ENCODE data around the gene PALMD.

Gene PALMD

GRCh38 chr1:99680270-99680669, 34.4 kb downstream of the PALMD start:
- H3K4me3 ChIP-seq (ENCODE audit: low read depth, low read length), result no peak overlapping the region
- DNase-seq (ENCODE audit: low read depth), result no peak

DNA sequence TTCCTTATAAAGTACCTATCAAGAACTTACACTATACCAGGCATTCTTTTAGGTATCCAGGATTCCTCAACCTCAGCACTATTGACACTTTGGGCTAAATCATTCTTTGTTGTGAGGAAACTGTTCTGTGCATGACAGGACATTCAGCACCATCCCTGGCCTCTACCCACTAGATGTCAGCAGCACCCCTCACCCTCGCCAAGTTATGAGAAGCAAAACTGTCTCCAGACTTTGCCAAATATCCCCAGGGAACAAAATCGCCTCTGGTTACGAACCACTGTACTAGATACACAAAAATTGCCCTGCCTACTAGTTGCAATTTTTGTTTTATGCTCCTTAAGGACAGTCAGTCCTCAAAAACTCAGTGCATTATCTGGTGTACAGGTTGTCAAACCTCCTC, 35.7 kb downstream of the PALMD start:
- no peak overlapping the region for H3K4me3 ChIP-seq (ENCODE audit: low read depth, low read length)
- no peak for DNase-seq (ENCODE audit: low read depth)

DNA sequence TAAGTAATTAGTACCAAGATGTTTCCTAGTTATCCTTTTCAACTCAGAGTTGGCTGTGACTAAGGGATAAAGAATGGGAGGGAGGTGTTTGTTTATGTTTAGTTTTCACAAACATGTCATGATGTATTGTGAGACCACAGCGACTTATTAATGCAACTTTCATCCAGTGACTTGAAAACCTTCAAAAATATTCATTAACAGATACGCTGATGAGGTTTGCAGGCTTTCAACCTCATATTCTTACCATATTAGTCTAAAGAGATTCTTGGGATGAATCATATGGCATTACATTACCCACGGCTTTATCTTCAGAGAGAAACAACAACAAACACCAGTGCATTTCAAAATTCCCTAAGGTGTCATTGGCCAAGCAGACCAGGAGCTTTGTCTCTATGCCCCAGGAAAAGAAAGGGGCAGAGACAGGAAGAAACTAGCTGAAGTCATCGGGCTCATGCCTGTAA, 36.4 kb downstream of the PALMD start:
- peak; percentile 75 for DNase-seq (ENCODE audit: low read depth)
- H3K4me3 ChIP-seq (ENCODE audit: low read depth, low read length), result no peak overlapping the region

DNA sequence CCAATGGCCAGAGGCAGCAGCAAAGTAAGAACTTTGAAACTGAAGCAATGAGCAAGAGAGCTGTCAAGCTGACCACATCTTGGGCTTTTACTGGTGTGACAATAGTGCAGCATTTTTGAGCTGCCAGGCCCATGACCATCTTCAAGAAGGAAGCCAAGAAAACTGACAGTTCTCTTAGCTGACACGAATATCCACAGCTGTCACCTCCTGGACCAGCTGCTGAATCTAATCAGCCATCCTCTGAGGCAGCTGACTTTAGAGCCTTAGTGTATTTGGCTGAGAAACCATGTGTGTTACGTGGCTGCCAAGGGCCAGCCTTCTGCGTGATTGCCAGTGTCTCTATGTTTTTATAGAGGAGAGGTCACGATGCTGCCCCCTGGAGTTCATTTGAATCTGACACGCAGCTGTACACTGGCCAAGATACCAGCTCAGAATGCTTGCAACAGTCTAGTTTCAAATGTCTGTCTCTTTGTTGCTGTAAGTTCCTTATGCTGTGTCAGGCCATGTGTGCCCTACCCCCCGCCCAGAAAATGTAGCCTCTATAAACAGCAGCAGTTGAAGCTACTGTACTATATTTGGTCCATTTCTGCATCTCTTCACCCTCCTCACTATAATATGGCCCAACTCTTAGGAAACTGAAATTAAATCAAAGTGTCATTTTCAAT, 39.7 kb downstream of the PALMD start:
- DNase-seq (ENCODE audit: low read depth), result peak; percentile 91
- H3K4me3 ChIP-seq (ENCODE audit: low read depth, low read length), result no peak overlapping the region

DNA sequence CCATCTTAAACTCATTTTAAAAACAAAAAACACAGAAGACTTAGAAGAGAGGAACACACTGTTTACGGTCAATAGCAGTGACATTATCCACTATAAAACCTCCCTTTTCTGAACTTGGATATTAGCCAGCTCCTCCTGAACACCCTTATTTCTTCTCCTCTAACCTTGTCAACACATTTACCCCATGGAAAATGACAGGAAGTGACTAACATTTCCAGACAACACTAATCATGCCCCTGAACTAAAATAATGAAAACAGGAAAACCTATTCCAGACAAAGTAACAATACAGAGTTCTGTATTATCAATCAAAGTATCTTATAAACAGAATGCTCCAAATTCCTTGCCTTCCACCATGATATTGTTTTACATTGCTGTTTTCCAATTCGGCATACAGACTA, 45.3 kb downstream of the PALMD start:
- DNase-seq (ENCODE audit: low read depth), result no peak
- no peak overlapping the region for H3K4me3 ChIP-seq (ENCODE audit: low read depth, low read length)

- no peak overlapping the region for H3K4me3 ChIP-seq (ENCODE audit: low read depth, low read length)
- DNase-seq (ENCODE audit: low read depth), result no peak
Measured at GRCh38 chr1:99696616-99697015, 50.7 kb downstream of the PALMD start.

- no peak for DNase-seq (ENCODE audit: low read depth)
- no peak overlapping the region for H3K4me3 ChIP-seq (ENCODE audit: low read depth, low read length)
Measured at GRCh38 chr1:99697580-99697979, 51.7 kb downstream of the PALMD start.

DNA sequence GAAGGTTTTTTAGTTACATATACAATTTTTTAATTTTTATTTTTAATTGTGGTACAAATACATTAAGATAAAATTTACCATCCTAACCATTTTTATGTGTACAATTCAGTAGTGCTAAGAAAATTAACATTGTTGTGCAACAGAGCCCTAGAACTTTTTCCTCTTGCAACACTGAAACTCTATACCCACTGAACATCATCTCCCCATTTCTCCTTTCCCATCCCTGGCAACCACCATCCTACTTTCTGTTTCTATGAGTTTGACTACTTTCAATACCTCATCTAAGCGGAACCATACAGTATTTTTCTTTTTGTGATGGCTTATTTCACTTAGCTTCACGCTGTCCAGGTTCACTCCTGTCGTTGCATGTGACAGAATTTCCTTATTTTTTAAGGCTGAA, 54.1 kb downstream of the PALMD start:
- no peak overlapping the region for H3K4me3 ChIP-seq (ENCODE audit: low read depth, low read length)
- no peak for DNase-seq (ENCODE audit: low read depth)

DNA sequence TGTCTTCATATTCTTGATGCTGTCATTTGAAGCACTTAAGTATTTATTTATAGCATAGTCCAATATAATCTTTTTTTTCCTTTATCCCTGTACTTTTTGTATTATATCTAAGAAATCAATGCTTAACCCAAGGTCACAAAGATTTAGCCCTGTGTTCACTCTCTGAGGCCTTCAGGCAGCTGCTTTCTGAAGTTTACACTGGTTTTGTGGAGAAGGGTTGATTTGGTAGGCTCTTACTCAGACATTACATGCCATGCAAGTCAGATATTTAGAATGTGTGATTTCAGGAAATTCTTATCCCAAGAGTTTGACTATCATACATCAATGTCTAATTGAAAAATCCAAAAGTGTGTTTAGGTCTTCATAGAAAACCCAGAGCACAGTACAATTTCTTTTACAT, 56.3 kb downstream of the PALMD start:
- DNase-seq (ENCODE audit: low read depth), result no peak
- no peak overlapping the region for H3K4me3 ChIP-seq (ENCODE audit: low read depth, low read length)

- no peak overlapping the region for H3K4me3 ChIP-seq (ENCODE audit: low read depth, low read length)
- DNase-seq (ENCODE audit: low read depth), result no peak
Measured at GRCh38 chr1:99704356-99704816, 58.5 kb downstream of the PALMD start.

DNA sequence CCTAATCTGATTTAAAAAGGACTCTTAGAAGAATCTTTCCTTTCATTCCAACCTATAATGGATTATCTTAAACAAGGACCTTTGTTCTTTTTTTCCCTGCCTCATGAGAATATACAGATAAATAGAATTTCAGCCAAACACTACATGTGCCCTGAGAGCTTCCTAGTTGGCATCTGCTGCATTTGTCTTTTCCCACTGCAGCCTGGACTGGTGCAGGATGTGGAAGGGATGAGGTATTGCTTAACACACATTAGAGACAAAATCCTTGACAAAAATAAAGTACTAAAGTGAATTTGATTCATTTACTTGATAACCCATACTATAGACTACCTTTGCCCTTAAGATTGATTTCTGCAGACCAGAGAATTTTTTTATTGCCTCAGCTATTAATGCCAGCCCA, 59.5 kb downstream of the PALMD start:
- no peak for DNase-seq (ENCODE audit: low read depth)
- no peak overlapping the region for H3K4me3 ChIP-seq (ENCODE audit: low read depth, low read length)

DNA sequence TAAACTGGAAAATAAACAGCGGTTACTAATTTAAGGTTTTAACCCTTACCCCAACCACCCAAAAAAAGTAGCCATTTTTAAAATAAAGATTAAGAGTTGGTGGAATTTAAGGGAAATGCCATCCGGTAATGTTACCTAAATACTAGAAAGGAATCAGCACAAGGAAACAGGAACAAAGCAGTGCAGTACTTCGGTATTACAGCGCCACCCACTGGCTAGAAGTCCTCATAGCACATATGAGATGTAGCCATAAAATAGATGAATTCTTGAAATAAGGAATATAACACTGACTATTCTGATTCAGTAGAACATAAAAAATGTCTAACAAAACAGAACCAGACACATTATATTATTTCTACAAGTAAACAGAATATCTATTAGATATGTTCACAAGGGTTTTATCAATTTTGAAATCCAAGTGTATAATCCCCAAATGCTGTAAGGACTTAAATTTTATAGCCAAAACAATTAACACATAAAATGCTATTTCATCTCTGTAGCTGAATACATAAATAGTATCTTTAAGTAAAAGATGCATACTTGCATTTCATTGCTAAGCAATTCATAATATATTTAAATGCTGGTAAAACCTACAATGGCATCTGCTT, 61.7 kb downstream of the PALMD start:
- DNase-seq (ENCODE audit: low read depth), result peak; percentile 10
- no peak overlapping the region for H3K4me3 ChIP-seq (ENCODE audit: low read depth, low read length)

DNA sequence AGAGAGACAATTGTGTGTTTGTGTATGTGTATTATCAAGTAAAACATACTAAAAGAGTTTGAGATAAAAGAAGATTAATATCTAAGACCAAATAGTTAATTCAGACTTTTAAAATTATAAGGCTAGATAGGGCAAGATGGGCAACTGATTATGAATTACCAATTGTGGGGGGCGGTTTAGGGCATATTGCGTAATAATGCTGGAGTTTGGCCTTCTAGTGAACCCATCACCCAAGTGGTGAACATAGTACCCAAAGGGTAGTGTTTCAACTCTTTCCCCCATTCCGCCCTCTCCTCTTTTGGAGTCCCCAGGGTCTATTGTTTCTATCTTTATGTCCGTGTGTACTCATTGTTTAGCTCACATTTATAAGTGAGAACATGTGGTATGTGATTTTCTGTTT, 65.1 kb downstream of the PALMD start:
- H3K4me3 ChIP-seq (ENCODE audit: low read depth, low read length), result no peak overlapping the region
- DNase-seq (ENCODE audit: low read depth), result no peak

DNA sequence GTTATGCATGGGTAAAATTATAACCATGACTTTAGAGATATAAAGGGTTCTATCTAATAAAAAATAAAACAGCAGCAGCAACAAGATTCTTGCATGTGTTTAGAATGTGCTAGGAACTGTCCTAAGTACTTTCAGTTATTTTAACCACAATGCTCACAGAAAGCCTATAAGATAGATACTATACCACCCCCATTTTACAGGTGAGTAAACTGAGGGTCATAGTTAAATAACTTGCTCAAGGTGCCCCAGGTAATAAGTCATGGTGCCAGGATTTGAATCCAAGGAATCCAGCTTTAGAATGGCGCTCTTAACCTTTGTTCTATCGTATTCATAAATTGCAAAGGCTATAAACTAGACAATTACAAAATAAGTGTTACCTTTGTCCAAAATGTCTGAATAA, 67.1 kb downstream of the PALMD start:
- DNase-seq (ENCODE audit: low read depth), result no peak
- no peak overlapping the region for H3K4me3 ChIP-seq (ENCODE audit: low read depth, low read length)

DNA sequence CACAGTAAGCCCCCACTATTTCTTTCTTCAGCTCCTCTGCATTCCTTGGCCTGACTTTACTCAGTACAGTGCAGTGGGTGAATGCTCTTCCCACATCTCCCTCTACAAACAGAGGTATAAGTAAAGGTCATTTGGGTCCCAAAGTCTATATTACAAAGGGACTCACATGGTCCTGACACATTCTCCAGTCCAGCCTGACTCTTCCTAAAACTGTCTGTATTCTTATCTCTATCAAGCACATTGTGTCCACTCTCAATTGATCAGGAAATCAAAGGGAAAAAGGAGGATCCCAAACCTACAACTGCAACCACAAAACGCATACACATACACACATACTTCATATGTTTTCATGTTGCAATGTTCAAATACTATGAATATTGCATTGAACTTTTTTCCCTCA, 71.1 kb downstream of the PALMD start:
- no peak for DNase-seq (ENCODE audit: low read depth)
- no peak overlapping the region for H3K4me3 ChIP-seq (ENCODE audit: low read depth, low read length)

DNA sequence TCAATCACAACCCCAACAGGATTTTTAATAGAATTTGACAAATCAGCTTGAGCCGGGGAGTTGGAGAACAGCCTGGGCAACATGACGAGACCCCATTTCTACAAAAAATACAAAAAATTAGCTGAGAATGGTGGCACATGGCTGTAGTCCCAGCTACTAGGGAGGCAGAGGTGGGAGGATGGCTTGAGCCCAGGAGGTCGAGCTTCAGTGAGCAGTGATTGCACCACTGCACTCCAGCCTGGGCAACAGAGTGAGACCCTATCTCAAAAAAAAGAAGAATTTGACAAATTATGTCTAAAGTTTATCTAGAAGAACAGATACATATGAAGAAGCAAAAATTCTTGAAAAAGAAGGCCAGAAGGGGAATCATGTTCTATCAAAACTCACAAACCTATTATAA, 77.3 kb downstream of the PALMD start:
- H3K4me3 ChIP-seq (ENCODE audit: low read depth, low read length), result no peak overlapping the region
- no peak for DNase-seq (ENCODE audit: low read depth)

DNA sequence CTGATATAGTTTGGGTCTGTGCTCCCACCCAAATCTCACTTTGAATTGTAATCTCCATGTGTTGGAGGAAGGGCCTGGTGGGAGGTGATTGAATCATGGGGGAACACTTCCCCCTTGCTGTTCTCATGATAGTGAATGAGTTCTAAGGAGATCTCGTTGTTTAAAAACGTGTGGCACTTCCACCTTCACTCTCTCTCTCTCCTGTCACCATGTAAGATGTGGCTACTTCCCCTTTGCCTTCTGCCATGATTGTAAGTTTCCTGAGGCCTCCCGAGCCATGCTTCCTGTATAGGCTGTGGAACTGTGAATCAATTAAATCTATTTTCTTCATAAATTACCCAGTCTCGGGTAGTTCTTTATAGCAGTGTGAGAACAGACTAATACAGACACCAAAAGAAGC, 80.1 kb downstream of the PALMD start:
- DNase-seq (ENCODE audit: low read depth), result no peak
- no peak overlapping the region for H3K4me3 ChIP-seq (ENCODE audit: low read depth, low read length)

GRCh38 chr1:99726407-99726806, 80.5 kb downstream of the PALMD start:
- DNase-seq (ENCODE audit: low read depth), result no peak

GRCh38 chr1:99726818-99727217, 80.9 kb downstream of the PALMD start:
- no peak overlapping the region for H3K4me3 ChIP-seq (ENCODE audit: low read depth, low read length)
- no peak for DNase-seq (ENCODE audit: low read depth)

More at GRCh38 chr1:99726407-99726806, 80.5 kb downstream of the PALMD start:
- no peak overlapping the region for H3K4me3 ChIP-seq (ENCODE audit: low read depth, low read length)

- DNase-seq (ENCODE audit: low read depth), result peak; percentile 97
- H3K4me3 ChIP-seq (ENCODE audit: low read depth, low read length), result no peak overlapping the region
Measured at GRCh38 chr1:99727575-99728185, 81.8 kb downstream of the PALMD start.

Measured in skeletal muscle cell (primary cell).